HEK293 (cell line): Measurements from ENCODE around the gene UXS1.

Experiments
- CTCF ChIA-PET: fragments of 350-600 bp; formaldehyde crosslinking; extraction: SDS; loops from one replicate; lab custom pipeline; 2021; ENCODE audit warnings: antibody characterized with exemption; lab: Yijun Ruan, JAX
- POLR2A ChIA-PET: fragments of 300-600 bp; formaldehyde crosslinking; extraction: SDS; loops from one replicate; lab custom pipeline; 2020; ENCODE audit warnings: antibody characterized with exemption, inconsistent platforms; lab: Yijun Ruan, JAX
- H3K27ac ChIP-seq: fragments of 200-500 bp; sonication (Bioruptor generic); 2 replicates; pipeline ENCODE4 v1.5.1; 2014; ENCODE audit warnings: low read depth, low read length, control low read depth, inconsistent platforms; ENCODE audit errors: extremely low read depth
- H3K36me3 ChIP-seq, 2 experiments: fragments of 200-500 bp in 1 of 2; sonication (Bioruptor generic) in 1 of 2; 1 replicate in 1 of 2; 2 replicates in 1 of 2; pipeline ENCODE4 v1.5.1; 2014 to 2017; ENCODE audit warnings: inconsistent platforms in 2 of 2, low read length in 2 of 2; ENCODE audit not compliant: control insufficient read depth in 2 of 2, insufficient read depth in 1 of 2
- H3K4me1 ChIP-seq: fragments of 200-500 bp; sonication (Bioruptor generic); 2 replicates; pipeline ENCODE4 v1.5.1; 2014; ENCODE audit warnings: mild to moderate bottlenecking, low read length, inconsistent platforms; ENCODE audit not compliant: control insufficient read depth, insufficient read depth
- H3K4me3 ChIP-seq: 2 replicates; pipeline ENCODE4 v1.5.1; 2011; ENCODE audit warnings: low read depth, mild to moderate bottlenecking, control low read depth, low read length, moderate library complexity
- H3K9me3 ChIP-seq: fragments of 200-500 bp; sonication (Bioruptor generic); 2 replicates; pipeline ENCODE4 v1.5.1; 2014; ENCODE audit warnings: low read depth, low read length, inconsistent platforms; ENCODE audit not compliant: control insufficient read depth, insufficient read depth
- KLF9 ChIP-seq: fragments of 450-650 bp; formaldehyde crosslinking; IDR thresholded peaks from 2 replicates; pipeline ENCODE4 v1.5.1; 2016; ENCODE audit warnings: missing biosample characterization, missing genetic modification characterization, low read depth
- SP7 ChIP-seq: fragments of 450-650 bp; formaldehyde crosslinking; IDR thresholded peaks from 2 replicates; pipeline ENCODE4 v1.5.1; 2016; ENCODE audit warnings: missing biosample characterization, missing genetic modification characterization
- ZBTB1 ChIP-seq: fragments of 450-650 bp; formaldehyde crosslinking; IDR thresholded peaks from 2 replicates; pipeline ENCODE4 v1.5.1; 2016; ENCODE audit warnings: missing biosample characterization, missing genetic modification characterization
- ZNF302 ChIP-seq: fragments of 450-650 bp; formaldehyde crosslinking; IDR thresholded peaks from 2 replicates; pipeline ENCODE4 v1.5.1; 2016; ENCODE audit warnings: missing biosample characterization, missing genetic modification characterization, low read depth
- ZNF311 ChIP-seq: fragments of 450-650 bp; formaldehyde crosslinking; IDR thresholded peaks from 2 replicates; pipeline ENCODE4 v1.5.1; 2017; ENCODE audit warnings: missing biosample characterization, missing genetic modification characterization, borderline replicate concordance
- ZNF341 ChIP-seq: fragments of 450-650 bp; formaldehyde crosslinking; IDR thresholded peaks from 2 replicates; pipeline ENCODE4; 2016; ENCODE audit warnings: low read depth, missing biosample characterization, missing genetic modification characterization
- ZNF354C ChIP-seq: fragments of 450-650 bp; formaldehyde crosslinking; IDR thresholded peaks from 2 replicates; pipeline ENCODE4 v1.5.1; 2016; ENCODE audit warnings: missing biosample characterization, missing genetic modification characterization, low read depth, borderline replicate concordance
- ZNF433 ChIP-seq: fragments of 450-650 bp; formaldehyde crosslinking; IDR thresholded peaks from 2 replicates; pipeline ENCODE4 v1.5.1; 2016; ENCODE audit warnings: missing biosample characterization, missing genetic modification characterization, low read depth
- ZNF510 ChIP-seq: fragments of 450-650 bp; formaldehyde crosslinking; IDR thresholded peaks from 2 replicates; pipeline ENCODE4 v1.5.1; 2018; ENCODE audit warnings: mild to moderate bottlenecking, missing genetic modification characterization, missing biosample characterization; ENCODE audit not compliant: insufficient replicate concordance
- ZNF585B ChIP-seq: fragments of 450-650 bp; formaldehyde crosslinking; IDR thresholded peaks from 2 replicates; pipeline ENCODE4 v1.5.1; 2016; ENCODE audit warnings: missing biosample characterization, missing genetic modification characterization
- ZNF623 ChIP-seq: fragments of 450-650 bp; formaldehyde crosslinking; IDR thresholded peaks from 2 replicates; pipeline ENCODE4 v1.5.1; 2016; ENCODE audit warnings: missing biosample characterization, missing genetic modification characterization
- TF ChIP-seq, protein P1 (sequence below): fragments of 450-650 bp; formaldehyde crosslinking; conservative IDR thresholded peaks from 2 replicates; pipeline ENCODE4 v1.5.1; 2016; ENCODE audit warnings: low read depth, missing biosample characterization, missing genetic modification characterization
- TF ChIP-seq, protein P2 (sequence below): fragments of 450-650 bp; formaldehyde crosslinking; IDR thresholded peaks from 2 replicates; pipeline ENCODE4 v1.5.1; 2017; ENCODE audit warnings: missing biosample characterization, missing genetic modification characterization
- TF ChIP-seq, protein P3 (sequence below): fragments of 450-650 bp; formaldehyde crosslinking; IDR thresholded peaks from 2 replicates; pipeline ENCODE4 v1.5.1; 2016; ENCODE audit warnings: missing biosample characterization, missing genetic modification characterization
- TF ChIP-seq, protein P4 (sequence below): fragments of 450-650 bp; formaldehyde crosslinking; IDR thresholded peaks from 2 replicates; pipeline ENCODE4 v1.5.1; 2016; ENCODE audit warnings: missing biosample characterization, missing genetic modification characterization, borderline replicate concordance

The UXS1 gene

DNA sequence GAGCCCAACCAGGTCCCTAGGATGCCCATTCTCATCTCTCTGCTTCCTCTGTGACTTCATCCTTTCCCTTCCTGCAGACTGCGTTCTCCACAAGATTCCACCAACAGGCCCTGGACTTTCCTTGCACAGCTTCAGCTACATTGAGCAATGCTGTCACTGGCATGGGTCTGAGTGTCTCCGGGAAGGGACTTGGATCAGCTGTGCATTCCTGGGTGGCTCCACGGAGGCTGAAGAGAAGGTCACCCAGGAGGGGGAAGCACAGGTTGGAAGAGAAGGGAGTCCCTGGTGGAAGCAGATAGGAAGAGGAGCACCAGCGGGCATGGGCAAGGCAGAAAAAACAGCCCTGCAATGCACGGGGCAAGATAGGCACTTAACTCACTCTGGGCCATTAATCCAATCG, 140.5 kb downstream of the UXS1 start (continued):
- TF ChIP-seq, protein P1, sequence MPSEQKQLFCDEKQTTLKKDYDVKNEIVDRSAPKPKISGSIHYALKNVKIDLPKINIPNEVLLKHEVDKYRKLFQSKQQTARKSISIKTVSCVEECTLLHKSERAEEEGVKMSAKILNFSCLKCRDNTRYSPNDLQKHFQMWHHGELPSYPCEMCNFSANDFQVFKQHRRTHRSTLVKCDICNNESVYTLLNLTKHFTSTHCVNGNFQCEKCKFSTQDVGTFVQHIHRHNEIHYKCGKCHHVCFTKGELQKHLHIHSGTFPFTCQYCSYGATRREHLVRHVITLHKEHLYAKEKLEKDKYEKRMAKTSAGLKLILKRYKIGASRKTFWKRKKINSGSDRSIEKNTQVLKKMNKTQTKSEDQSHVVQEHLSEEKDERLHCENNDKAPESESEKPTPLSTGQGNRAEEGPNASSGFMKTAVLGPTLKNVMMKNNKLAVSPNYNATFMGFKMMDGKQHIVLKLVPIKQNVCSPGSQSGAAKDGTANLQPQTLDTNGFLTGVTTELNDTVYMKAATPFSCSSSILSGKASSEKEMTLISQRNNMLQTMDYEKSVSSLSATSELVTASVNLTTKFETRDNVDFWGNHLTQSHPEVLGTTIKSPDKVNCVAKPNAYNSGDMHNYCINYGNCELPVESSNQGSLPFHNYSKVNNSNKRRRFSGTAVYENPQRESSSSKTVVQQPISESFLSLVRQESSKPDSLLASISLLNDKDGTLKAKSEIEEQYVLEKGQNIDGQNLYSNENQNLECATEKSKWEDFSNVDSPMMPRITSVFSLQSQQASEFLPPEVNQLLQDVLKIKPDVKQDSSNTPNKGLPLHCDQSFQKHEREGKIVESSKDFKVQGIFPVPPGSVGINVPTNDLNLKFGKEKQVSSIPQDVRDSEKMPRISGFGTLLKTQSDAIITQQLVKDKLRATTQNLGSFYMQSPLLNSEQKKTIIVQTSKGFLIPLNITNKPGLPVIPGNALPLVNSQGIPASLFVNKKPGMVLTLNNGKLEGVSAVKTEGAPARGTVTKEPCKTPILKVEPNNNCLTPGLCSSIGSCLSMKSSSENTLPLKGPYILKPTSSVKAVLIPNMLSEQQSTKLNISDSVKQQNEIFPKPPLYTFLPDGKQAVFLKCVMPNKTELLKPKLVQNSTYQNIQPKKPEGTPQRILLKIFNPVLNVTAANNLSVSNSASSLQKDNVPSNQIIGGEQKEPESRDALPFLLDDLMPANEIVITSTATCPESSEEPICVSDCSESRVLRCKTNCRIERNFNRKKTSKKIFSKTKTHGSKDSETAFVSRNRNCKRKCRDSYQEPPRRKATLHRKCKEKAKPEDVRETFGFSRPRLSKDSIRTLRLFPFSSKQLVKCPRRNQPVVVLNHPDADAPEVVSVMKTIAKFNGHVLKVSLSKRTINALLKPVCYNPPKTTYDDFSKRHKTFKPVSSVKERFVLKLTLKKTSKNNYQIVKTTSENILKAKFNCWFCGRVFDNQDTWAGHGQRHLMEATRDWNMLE (tag by site-specific recombination), result no peak
- TF ChIP-seq, protein P2, sequence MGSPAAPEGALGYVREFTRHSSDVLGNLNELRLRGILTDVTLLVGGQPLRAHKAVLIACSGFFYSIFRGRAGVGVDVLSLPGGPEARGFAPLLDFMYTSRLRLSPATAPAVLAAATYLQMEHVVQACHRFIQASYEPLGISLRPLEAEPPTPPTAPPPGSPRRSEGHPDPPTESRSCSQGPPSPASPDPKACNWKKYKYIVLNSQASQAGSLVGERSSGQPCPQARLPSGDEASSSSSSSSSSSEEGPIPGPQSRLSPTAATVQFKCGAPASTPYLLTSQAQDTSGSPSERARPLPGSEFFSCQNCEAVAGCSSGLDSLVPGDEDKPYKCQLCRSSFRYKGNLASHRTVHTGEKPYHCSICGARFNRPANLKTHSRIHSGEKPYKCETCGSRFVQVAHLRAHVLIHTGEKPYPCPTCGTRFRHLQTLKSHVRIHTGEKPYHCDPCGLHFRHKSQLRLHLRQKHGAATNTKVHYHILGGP (tag by site-specific recombination), result no peak
- TF ChIP-seq, all 188 proteins: peak for 0

DNA sequence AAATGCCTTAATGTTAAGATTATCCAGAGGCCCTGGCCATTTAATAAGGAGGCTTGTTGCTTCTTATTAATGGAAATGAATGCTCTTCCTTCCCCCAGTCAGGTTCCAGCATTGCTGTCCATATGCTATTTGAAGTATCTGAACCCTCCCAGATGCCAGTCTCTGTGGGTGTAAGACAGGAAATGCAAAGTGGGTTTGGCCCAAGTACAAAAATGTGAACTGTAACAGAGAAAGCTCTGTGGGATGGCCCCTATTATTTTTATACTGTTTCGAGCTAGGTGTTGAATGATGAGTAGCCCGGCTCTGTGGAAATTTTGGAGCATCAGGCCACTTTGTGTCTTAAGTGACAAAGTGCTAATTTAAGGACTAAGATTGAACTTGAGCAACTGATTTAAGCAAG, 141.0 kb downstream of the UXS1 start:
- no peak overlapping the region for H3K4me3 ChIP-seq
- no peak for TF ChIP-seq ZNF623
- no peak for TF ChIP-seq ZNF433 (tag by site-specific recombination)
- no peak for TF ChIP-seq ZNF302 (tag by site-specific recombination)
- TF ChIP-seq ZNF354C (tag by site-specific recombination), result no peak
- no peak for TF ChIP-seq ZNF311
- TF ChIP-seq ZBTB1, result no peak
- TF ChIP-seq, protein P3, sequence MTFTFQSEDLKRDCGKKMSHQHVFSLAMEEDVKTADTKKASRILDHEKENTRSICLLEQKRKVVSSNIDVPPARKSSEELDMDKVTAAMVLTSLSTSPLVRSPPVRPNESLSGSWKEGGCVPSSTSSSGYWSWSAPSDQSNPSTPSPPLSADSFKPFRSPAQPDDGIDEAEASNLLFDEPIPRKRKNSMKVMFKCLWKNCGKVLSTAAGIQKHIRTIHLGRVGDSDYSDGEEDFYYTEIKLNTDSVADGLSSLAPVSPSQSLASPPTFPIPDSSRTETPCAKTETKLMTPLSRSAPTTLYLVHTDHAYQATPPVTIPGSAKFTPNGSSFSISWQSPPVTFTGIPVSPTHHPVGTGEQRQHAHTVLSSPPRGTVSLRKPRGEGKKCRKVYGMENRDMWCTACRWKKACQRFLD (tag by site-specific recombination), result no peak
- TF ChIP-seq ZNF585B (tag by site-specific recombination), result no peak
- no peak for TF ChIP-seq KLF9
- no peak for TF ChIP-seq ZNF341 (tag by site-specific recombination)
- TF ChIP-seq, protein P4, sequence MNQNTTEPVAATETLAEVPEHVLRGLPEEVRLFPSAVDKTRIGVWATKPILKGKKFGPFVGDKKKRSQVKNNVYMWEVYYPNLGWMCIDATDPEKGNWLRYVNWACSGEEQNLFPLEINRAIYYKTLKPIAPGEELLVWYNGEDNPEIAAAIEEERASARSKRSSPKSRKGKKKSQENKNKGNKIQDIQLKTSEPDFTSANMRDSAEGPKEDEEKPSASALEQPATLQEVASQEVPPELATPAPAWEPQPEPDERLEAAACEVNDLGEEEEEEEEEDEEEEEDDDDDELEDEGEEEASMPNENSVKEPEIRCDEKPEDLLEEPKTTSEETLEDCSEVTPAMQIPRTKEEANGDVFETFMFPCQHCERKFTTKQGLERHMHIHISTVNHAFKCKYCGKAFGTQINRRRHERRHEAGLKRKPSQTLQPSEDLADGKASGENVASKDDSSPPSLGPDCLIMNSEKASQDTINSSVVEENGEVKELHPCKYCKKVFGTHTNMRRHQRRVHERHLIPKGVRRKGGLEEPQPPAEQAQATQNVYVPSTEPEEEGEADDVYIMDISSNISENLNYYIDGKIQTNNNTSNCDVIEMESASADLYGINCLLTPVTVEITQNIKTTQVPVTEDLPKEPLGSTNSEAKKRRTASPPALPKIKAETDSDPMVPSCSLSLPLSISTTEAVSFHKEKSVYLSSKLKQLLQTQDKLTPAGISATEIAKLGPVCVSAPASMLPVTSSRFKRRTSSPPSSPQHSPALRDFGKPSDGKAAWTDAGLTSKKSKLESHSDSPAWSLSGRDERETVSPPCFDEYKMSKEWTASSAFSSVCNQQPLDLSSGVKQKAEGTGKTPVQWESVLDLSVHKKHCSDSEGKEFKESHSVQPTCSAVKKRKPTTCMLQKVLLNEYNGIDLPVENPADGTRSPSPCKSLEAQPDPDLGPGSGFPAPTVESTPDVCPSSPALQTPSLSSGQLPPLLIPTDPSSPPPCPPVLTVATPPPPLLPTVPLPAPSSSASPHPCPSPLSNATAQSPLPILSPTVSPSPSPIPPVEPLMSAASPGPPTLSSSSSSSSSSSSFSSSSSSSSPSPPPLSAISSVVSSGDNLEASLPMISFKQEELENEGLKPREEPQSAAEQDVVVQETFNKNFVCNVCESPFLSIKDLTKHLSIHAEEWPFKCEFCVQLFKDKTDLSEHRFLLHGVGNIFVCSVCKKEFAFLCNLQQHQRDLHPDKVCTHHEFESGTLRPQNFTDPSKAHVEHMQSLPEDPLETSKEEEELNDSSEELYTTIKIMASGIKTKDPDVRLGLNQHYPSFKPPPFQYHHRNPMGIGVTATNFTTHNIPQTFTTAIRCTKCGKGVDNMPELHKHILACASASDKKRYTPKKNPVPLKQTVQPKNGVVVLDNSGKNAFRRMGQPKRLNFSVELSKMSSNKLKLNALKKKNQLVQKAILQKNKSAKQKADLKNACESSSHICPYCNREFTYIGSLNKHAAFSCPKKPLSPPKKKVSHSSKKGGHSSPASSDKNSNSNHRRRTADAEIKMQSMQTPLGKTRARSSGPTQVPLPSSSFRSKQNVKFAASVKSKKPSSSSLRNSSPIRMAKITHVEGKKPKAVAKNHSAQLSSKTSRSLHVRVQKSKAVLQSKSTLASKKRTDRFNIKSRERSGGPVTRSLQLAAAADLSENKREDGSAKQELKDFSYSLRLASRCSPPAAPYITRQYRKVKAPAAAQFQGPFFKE (tag by site-specific recombination), result no peak
- no peak for TF ChIP-seq ZNF510
- no peak for TF ChIP-seq SP7 (tag by site-specific recombination)
- TF ChIP-seq, all 188 proteins: peak for 0
- ChIA-PET CTCF (interaction anchor here (0.6 to 0.7 kb wide), 2 partner anchors 87 to 717 kb away, joined by 3 to 4 read pairs; no protein-coding TSS in a partner anchor), POLR2A (no interaction called here)
- H3K4me1 ChIP-seq, result no peaks in the 10 kb centered on the region
- no peak overlapping the region for H3K27ac ChIP-seq
- H3K9me3 ChIP-seq, result no peaks in the 10 kb centered on the region
- H3K36me3 ChIP-seq, result no peaks in the 10 kb centered on the region
